Neural progenitor cell (in vitro differentiated cells): ENCODE results near the gene ACYP1. TPM values are rescaled to one million over a fixed set of nuclear protein-coding genes. Genes with fewer than 3 reads are reported as not detected.

Source experiments
- DNase-seq: peaks from one replicate; pipeline ENCODE4 v3.0.0-alpha.2; 2016; ENCODE audit warnings: low spot score
- H2AFZ ChIP-seq: fragments of 200-600 bp; sonication (generic); replicated peaks from 2 replicates; pipeline ENCODE4 v1.6.1; 2016; ENCODE audit warnings: antibody characterized with exemption
- H3F3A ChIP-seq: fragments of 200-600 bp; sonication (generic); 2 replicates; pipeline ENCODE4 v1.6.1; 2016; ENCODE audit warnings: antibody characterized with exemption, low read depth
- H3K27ac ChIP-seq: fragments of 200-600 bp; sonication (generic); 2 replicates; pipeline ENCODE4 v1.5.1; 2016; ENCODE audit warnings: mild to moderate bottlenecking
- H3K27me3 ChIP-seq: fragments of 200-600 bp; sonication (generic); 2 replicates; pipeline ENCODE4 v1.6.1; 2016; ENCODE audit warnings: mild to moderate bottlenecking, moderate library complexity
- H3K36me3 ChIP-seq: fragments of 200-600 bp; sonication (generic); 2 replicates; pipeline ENCODE4 v1.5.1; 2016
- H3K4me1 ChIP-seq: fragments of 200-600 bp; sonication (generic); 2 replicates; pipeline ENCODE4 v1.6.1; 2016; ENCODE audit warnings: mixed run types
- H3K4me2 ChIP-seq: fragments of 200-600 bp; sonication (generic); 2 replicates; pipeline ENCODE4 v1.6.1; 2016
- H3K4me3 ChIP-seq: fragments of 200-600 bp; sonication (generic); 2 replicates; pipeline ENCODE4 v1.5.1; 2016
- H3K79me2 ChIP-seq: fragments of 200-600 bp; sonication (generic); 2 replicates; pipeline ENCODE4 v1.6.1; 2016; ENCODE audit warnings: low read depth
- H3K9ac ChIP-seq: fragments of 200-600 bp; sonication (generic); 2 replicates; pipeline ENCODE4 v1.6.1; 2016
- H3K9me3 ChIP-seq: fragments of 200-600 bp; sonication (generic); 2 replicates; pipeline ENCODE4 v1.5.1; 2016; ENCODE audit warnings: low read depth
- H4K20me1 ChIP-seq: fragments of 200-600 bp; sonication (generic); 2 replicates; pipeline ENCODE4 v1.6.1; 2016; ENCODE audit warnings: low read depth
- H3K27ac Mint-ChIP-seq: 3 replicates; pipeline ENCODE4 v1.8.0; 2021; ENCODE audit warnings: mixed read lengths
- H3K27me3 Mint-ChIP-seq: 2 replicates; pipeline ENCODE4 v1.8.0; 2022; ENCODE audit warnings: low read depth, mild to moderate bottlenecking, inconsistent platforms, moderate library complexity, mixed read lengths; ENCODE audit not compliant: insufficient read depth
- H3K36me3 Mint-ChIP-seq: 3 replicates; pipeline ENCODE4 v1.8.0; 2021; ENCODE audit warnings: mixed read lengths
- H3K4me1 Mint-ChIP-seq: 3 replicates; pipeline ENCODE4 v1.8.0; 2021; ENCODE audit warnings: mixed read lengths
- H3K4me3 Mint-ChIP-seq: 3 replicates; pipeline ENCODE4 v1.8.0; 2021; ENCODE audit warnings: mild to moderate bottlenecking, moderate library complexity, mixed read lengths
- H3K9me3 Mint-ChIP-seq: 3 replicates; pipeline ENCODE4 v1.8.0; 2020; ENCODE audit warnings: mixed read lengths
- CTCF ChIP-seq: fragments of 200-600 bp; sonication (generic); IDR thresholded peaks from 2 replicates; pipeline ENCODE4 v1.5.1; 2017; ENCODE audit warnings: antibody characterized with exemption, mild to moderate bottlenecking
- EZH2 ChIP-seq: fragments of 200-600 bp; sonication (generic); IDR thresholded peaks from 2 replicates; pipeline ENCODE4 v1.6.1; 2017; ENCODE audit warnings: antibody characterized with exemption, mild to moderate bottlenecking, moderate library complexity
- EZH2phosphoT487 ChIP-seq: fragments of 200-600 bp; sonication (generic); IDR thresholded peaks from 2 replicates; pipeline ENCODE4 v1.6.1; 2017; ENCODE audit warnings: antibody characterized with exemption
- total RNA-seq: library from RNA; depleted of rRNA; stranded (reverse); fragments of >200 nt; gene quantifications from 2 replicates; pipeline ENCODE4 v1.2.3, GENCODE V29; 2015; ENCODE audit warnings: low replicate concordance

ACYP1 gene
- total RNA-seq, 1 donor from 2014 or later = 43.1 TPM

- Mint-ChIP-seq H3K27ac (peak overlapping the region; percentile 77), H3K4me1 (no peaks in the 10 kb centered on the region), H3K4me3 (no peak overlapping the region)
Observed at GRCh38 chr14:75042035-75042434, 21.8 kb downstream of the ACYP1 start.

GRCh38 chr14:75041613-75042012 lies 22.2 kb downstream of the ACYP1 start:
- no peak for TF ChIP-seq CTCF
- TF ChIP-seq EZH2phosphoT487 = no peak
- TF ChIP-seq EZH2 = no peak
- Mint-ChIP-seq H3K9me3 (no peaks in the 10 kb centered on the region), H3K4me1 (no peaks in the 10 kb centered on the region), H3K36me3 (peaks cover 17% of the 10 kb centered on the region), H3K4me3 (no peak overlapping the region), H3K27ac (no peak overlapping the region), H3K27me3 (no peaks in the 10 kb centered on the region)
- H4K20me1 ChIP-seq = no peaks in the 10 kb centered on the region
- H3K27ac ChIP-seq = no peak overlapping the region
- DNase-seq = no peak
- H3K9me3 ChIP-seq = no peaks in the 10 kb centered on the region
- H3K27me3 ChIP-seq = no peaks in the 10 kb centered on the region
- no peak overlapping the region for H2AFZ ChIP-seq
- H3K4me3 ChIP-seq = no peak overlapping the region
- H3F3A ChIP-seq = no peaks in the 10 kb centered on the region
- no peak overlapping the region for H3K4me2 ChIP-seq
- H3K79me2 ChIP-seq = no peaks in the 10 kb centered on the region
- H3K4me1 ChIP-seq = no peaks in the 10 kb centered on the region
- no peak overlapping the region for H3K9ac ChIP-seq
- H3K36me3 ChIP-seq = no peaks in the 10 kb centered on the region

More at GRCh38 chr14:75042035-75042434, 21.8 kb downstream of the ACYP1 start:
- no peaks in the 10 kb centered on the region for H3K9me3 Mint-ChIP-seq
- Histone ChIP-seq H3F3A (no peaks in the 10 kb centered on the region), H3K9me3 (no peaks in the 10 kb centered on the region), H3K27ac (no peak overlapping the region), H4K20me1 (no peaks in the 10 kb centered on the region), H3K4me1 (no peaks in the 10 kb centered on the region), H2AFZ (no peak overlapping the region), H3K27me3 (no peaks in the 10 kb centered on the region), H3K36me3 (no peaks in the 10 kb centered on the region), H3K79me2 (no peaks in the 10 kb centered on the region), H3K4me2 (no peak overlapping the region), H3K9ac (no peak overlapping the region), H3K4me3 (no peak overlapping the region)
- no peak for DNase-seq
- H3K27me3 Mint-ChIP-seq = no peaks in the 10 kb centered on the region
- TF ChIP-seq EZH2 (no peak), EZH2phosphoT487 (no peak), CTCF (no peak)
- peaks cover 17% of the 10 kb centered on the region for H3K36me3 Mint-ChIP-seq

GRCh38 chr14:75040959-75041358 lies 22.9 kb downstream of the ACYP1 start:
- Histone ChIP-seq H3K4me3 (no peak overlapping the region), H2AFZ (no peak overlapping the region), H3K4me2 (no peak overlapping the region), H3F3A (no peaks in the 10 kb centered on the region), H3K9ac (no peak overlapping the region), H3K27ac (no peak overlapping the region), H3K9me3 (no peaks in the 10 kb centered on the region), H4K20me1 (no peaks in the 10 kb centered on the region), H3K79me2 (no peaks in the 10 kb centered on the region), H3K27me3 (no peaks in the 10 kb centered on the region), H3K4me1 (no peaks in the 10 kb centered on the region), H3K36me3 (no peaks in the 10 kb centered on the region)
- no peak for TF ChIP-seq EZH2
- TF ChIP-seq EZH2phosphoT487 = no peak
- TF ChIP-seq CTCF = no peak
- Mint-ChIP-seq H3K9me3 (no peaks in the 10 kb centered on the region), H3K4me3 (no peak overlapping the region), H3K4me1 (no peaks in the 10 kb centered on the region), H3K27ac (no peak overlapping the region), H3K36me3 (peaks cover 15% of the 10 kb centered on the region), H3K27me3 (no peaks in the 10 kb centered on the region)
- DNase-seq = no peak
